Measurements from ENCODE around the gene SPOCK2.
A peak's percentile ranks its signal among the peaks of the same experiment; 100 is the strongest.

Gene SPOCK2

GRCh38 chr10:72098836-72099599, 10.7 kb upstream of the SPOCK2 start (continued):
- no peak for TF ChIP-seq ZNF398 (tag by site-specific recombination; IDR thresholded peaks at IDR 0.05)
- peak; percentile 83 for TF ChIP-seq ZNF600 (tag by site-specific recombination; IDR thresholded peaks at IDR 0.05)
- TF ChIP-seq ZNF184 (tag by site-specific recombination; IDR thresholded peaks at IDR 0.05), result peak; percentile 75; the same call in 1 of the 2 replicates
- TF ChIP-seq ZNF596 (tag by site-specific recombination; IDR thresholded peaks at IDR 0.05), result 0 out of 2 replicates have a peak, but pooled peaks have one; percentile 2
- TF ChIP-seq ZNF777 (tag by site-specific recombination; IDR thresholded peaks at IDR 0.05; ENCODE audit: borderline replicate concordance), result no peak
- no peak for TF ChIP-seq ZNF776 (tag by site-specific recombination; IDR thresholded peaks at IDR 0.05; ENCODE audit: borderline replicate concordance)
- 0 out of 2 replicates have a peak, but pooled peaks have one; percentile 74 for TF ChIP-seq ZBTB1 (tag by site-specific recombination; IDR thresholded peaks at IDR 0.05)
- no peak for TF ChIP-seq ZBTB49 (tag by site-specific recombination; IDR thresholded peaks at IDR 0.05; ENCODE audit: low read depth)
- peak; percentile 88 for TF ChIP-seq ZXDB (tag by site-specific recombination; IDR thresholded peaks at IDR 0.05)
- 0 out of 2 replicates have a peak, but pooled peaks have one; percentile 40 for TF ChIP-seq SCRT2 (tag by site-specific recombination; IDR thresholded peaks at IDR 0.05)
- TF ChIP-seq ZNF26 (tag by site-specific recombination; IDR thresholded peaks at IDR 0.05), result no peak
- TF ChIP-seq CTCF (tag by site-specific recombination; IDR thresholded peaks at IDR 0.05), result no peak
- no peak for TF ChIP-seq ZNF274 (IDR thresholded peaks at IDR 0.05; ENCODE audit: low read length)
- no peak for TF ChIP-seq ZNF274 (tag by site-specific recombination; IDR thresholded peaks at IDR 0.05; ENCODE audit: borderline replicate concordance)
- no peak for TF ChIP-seq PRDM2 (tag by site-specific recombination; IDR thresholded peaks at IDR 0.05; ENCODE audit: borderline replicate concordance)
- peak; percentile 100 for TF ChIP-seq PRDM6 (tag by site-specific recombination; IDR thresholded peaks at IDR 0.05)
- TF ChIP-seq ZNF830 (tag by site-specific recombination; IDR thresholded peaks at IDR 0.05; ENCODE audit: low read depth), result no peak
- 0 out of 2 replicates have a peak, but pooled peaks have one; percentile 48 for TF ChIP-seq MYNN (tag by site-specific recombination; IDR thresholded peaks at IDR 0.05; ENCODE audit: borderline replicate concordance)
- TF ChIP-seq ZNF529 (tag by site-specific recombination; IDR thresholded peaks at IDR 0.05; ENCODE audit: insufficient replicate concordance), result no peak
- TF ChIP-seq ZNF580 (tag by site-specific recombination; IDR thresholded peaks at IDR 0.05), result peak; percentile 76
- no peak for TF ChIP-seq ZNF423 (tag by site-specific recombination; IDR thresholded peaks at IDR 0.05)
- TF ChIP-seq ZNF560 (tag by site-specific recombination; IDR thresholded peaks at IDR 0.05; ENCODE audit: borderline replicate concordance), result no peak
